Right ventricle myocardium inferior (tissue), 1 donor: ENCODE data around the gene PLGLB1. TPM values are rescaled to one million over a fixed set of nuclear protein-coding genes. Genes with fewer than 3 reads are reported as not detected.

Source experiments
- total RNA-seq: library from RNA; stranded (reverse); fragmentation: NEBNext Ultra II Directional; extraction: Animal tissue kit (Norgen Biotek cat#: 25700); gene quantifications from one replicate; pipeline ENCODE4 v1.2.1, GENCODE V29; 2021
- donor health status: DM: no; HTN: yes; CAD: no; lungs with severe emphysema.

The PLGLB1 gene
- total RNA-seq, 1 donor from 2014 or later, result 1.4 TPM

Other genes with a start within 250 kb of the PLGLB1 start
- 1.2 TPM for gene CD8A, start 230.9 kb downstream of the PLGLB1 start, total RNA-seq
- 0.30 TPM for gene CD8B, start 160.0 kb downstream of the PLGLB1 start, total RNA-seq
- 0.57 TPM for gene RGPD1, start 79.7 kb downstream of the PLGLB1 start, total RNA-seq